GM18867 (cell line): ENCODE measurements around the gene SORCS1.
"Not testable (repeated sequence)": the region's sequence is repeated elsewhere in the genome, so short reads cannot be mapped to it uniquely, and the experiment has no call there.

Experiments
- ATAC-seq: cut with Tn5 transposase; IDR thresholded peaks from one replicate; pipeline ENCODE4 v1.9.1; 2021; ENCODE audit warnings: mild to moderate bottlenecking, moderate library complexity; ENCODE audit not compliant: unreplicated experiment

The SORCS1 gene

GRCh38 chr10:106955133-106955532 is 209.4 kb downstream of the SORCS1 start:
- ATAC-seq, result no peak

- ATAC-seq, result no peak
Observed at GRCh38 chr10:106952033-106952432, 212.5 kb downstream of the SORCS1 start.

- no peak for ATAC-seq
Observed at GRCh38 chr10:106949680-106950478, 214.6 kb downstream of the SORCS1 start.

- peak; percentile 85 for ATAC-seq
Observed at GRCh38 chr10:106947643-106948042, 216.9 kb downstream of the SORCS1 start.

GRCh38 chr10:106942035-106942662 is 222.4 kb downstream of the SORCS1 start:
- ATAC-seq, result no peak

GRCh38 chr10:106941297-106942034 is 223.0 kb downstream of the SORCS1 start:
- no peak for ATAC-seq

GRCh38 chr10:106938513-106938912 is 226.0 kb downstream of the SORCS1 start:
- no peak for ATAC-seq

GRCh38 chr10:106935978-106936451 is 228.5 kb downstream of the SORCS1 start:
- peak; percentile 76 for ATAC-seq

GRCh38 chr10:106931853-106932249 is 232.7 kb downstream of the SORCS1 start:
- no peak for ATAC-seq

GRCh38 chr10:106931159-106931852 is 233.2 kb downstream of the SORCS1 start:
- peak; percentile 68 for ATAC-seq

- no peak for ATAC-seq
Observed at GRCh38 chr10:106930751-106931150, 233.8 kb downstream of the SORCS1 start.

- no peak for ATAC-seq
Observed at GRCh38 chr10:106929291-106929895, 235.1 kb downstream of the SORCS1 start.

- not testable (repeated sequence) for ATAC-seq
Observed at GRCh38 chr10:106928151-106928550, 236.4 kb downstream of the SORCS1 start.

- no peak for ATAC-seq
Observed at GRCh38 chr10:106925191-106925590, 239.3 kb downstream of the SORCS1 start.

GRCh38 chr10:106920538-106920937 is 244.0 kb downstream of the SORCS1 start:
- no peak for ATAC-seq

- ATAC-seq, result peak; percentile 78
Observed at GRCh38 chr10:106919871-106920282, 244.6 kb downstream of the SORCS1 start.

- ATAC-seq, result no peak
Observed at GRCh38 chr10:106917452-106918055, 247.0 kb downstream of the SORCS1 start.

GRCh38 chr10:106914016-106914415 is 250.5 kb downstream of the SORCS1 start:
- no peak for ATAC-seq

- no peak for ATAC-seq
Observed at GRCh38 chr10:106913348-106913747, 251.2 kb downstream of the SORCS1 start.

GRCh38 chr10:106911096-106911495 is 253.4 kb downstream of the SORCS1 start:
- ATAC-seq, result no peak
